HCT116 (cell line): ENCODE data around the gene TMF1.

Experiments used
- CTCF ChIP-seq, 3 experiments: fragments of 200-600 bp in 1 of 3; sonication (generic) in 1 of 3; IDR thresholded peaks in 2 of 3; conservative IDR thresholded peaks in 1 of 3; 2 replicates each; pipeline ENCODE4 v1.5.1; 2012 to 2017; ENCODE audit warnings: low read depth in 2 of 3, low read length in 2 of 3, antibody characterized with exemption in 1 of 3, borderline replicate concordance in 1 of 3, control low read depth in 1 of 3, mild to moderate bottlenecking in 1 of 3, mixed read lengths in 1 of 3, mixed run types in 1 of 3, moderate library complexity in 1 of 3; ENCODE audit not compliant: insufficient read depth in 1 of 3
- EZH2 ChIP-seq: fragments of 200-600 bp; sonication (generic); IDR thresholded peaks from 2 replicates; pipeline ENCODE4 v1.6.1; 2017; ENCODE audit warnings: antibody characterized with exemption, mixed run types
- RAD21 ChIP-seq: IDR thresholded peaks from 2 replicates; pipeline ENCODE4 v1.6.1; 2012; ENCODE audit warnings: low read depth, mild to moderate bottlenecking

- TF ChIP-seq CTCF (IDR thresholded peaks at IDR 0.05 in 2 of 3, conservative IDR thresholded peaks at IDR 0.05 in 1 of 3; ENCODE audit: borderline replicate concordance in 1 of 3, insufficient read depth in 1 of 3, low read depth in 2 of 3, low read length in 2 of 3): no peak
- no peak for TF ChIP-seq RAD21
- no peak for TF ChIP-seq EZH2
Observed at GRCh38 chr3:69031635-69032034, 20.5 kb downstream of the TMF1 start.
